ENCODE data around the gene PPP4C.

The PPP4C gene

GRCh38 chr16:30114411-30114810, 38.6 kb downstream of the PPP4C start:
- no peak for TF ChIP-seq CTCF (IDR thresholded peaks at IDR 0.05)

GRCh38 chr16:30115238-30115637, 39.4 kb downstream of the PPP4C start:
- no peak for TF ChIP-seq CTCF (IDR thresholded peaks at IDR 0.05)

DNA sequence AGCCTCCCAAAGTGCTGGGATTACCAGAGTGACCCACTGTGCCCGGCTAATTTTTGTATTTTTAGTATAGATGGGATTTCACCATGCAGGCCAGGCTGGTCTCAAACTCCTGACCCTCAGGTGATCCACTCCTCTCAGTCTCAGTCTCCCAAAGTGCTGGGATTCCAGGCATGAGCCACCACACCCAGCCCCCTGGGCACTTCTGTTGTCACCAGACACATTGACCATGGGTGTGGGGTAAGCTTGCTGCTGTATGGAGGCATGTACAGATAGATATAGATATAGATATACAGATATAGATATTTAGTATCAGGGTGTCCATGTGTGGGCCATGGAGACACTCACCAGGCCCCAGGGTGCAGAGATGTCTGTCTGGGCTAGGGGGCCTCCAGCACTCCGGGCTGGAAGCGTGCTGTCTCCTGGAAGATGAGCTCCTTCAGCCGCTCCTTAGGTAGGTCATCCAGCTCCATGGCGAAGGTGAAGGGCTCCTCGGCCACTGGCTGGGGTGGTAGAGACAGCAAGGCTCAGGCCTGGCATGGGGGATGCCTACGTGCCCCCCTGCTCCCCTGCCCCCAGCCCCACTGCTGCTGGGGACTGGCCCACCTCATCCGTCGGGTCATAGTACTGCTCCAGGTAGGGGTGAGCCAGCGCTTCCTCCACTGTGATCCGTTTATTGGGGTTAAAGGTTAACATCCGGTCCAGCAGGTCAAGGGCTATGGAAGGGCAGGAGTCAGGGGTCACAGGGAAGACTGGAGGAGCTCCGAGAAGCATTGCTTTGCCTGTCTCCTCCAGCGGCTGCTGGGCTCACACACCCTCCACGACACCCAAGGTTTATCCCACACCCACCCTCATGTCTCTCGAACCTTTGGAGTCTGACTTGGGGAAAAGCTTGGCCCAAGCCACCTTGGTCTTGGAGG, 40.8 kb downstream of the PPP4C start:
- no peak for TF ChIP-seq CTCF (IDR thresholded peaks at IDR 0.05)

GRCh38 chr16:30117768-30118167, 42.0 kb downstream of the PPP4C start:
- no peak for TF ChIP-seq CTCF (IDR thresholded peaks at IDR 0.05)

DNA sequence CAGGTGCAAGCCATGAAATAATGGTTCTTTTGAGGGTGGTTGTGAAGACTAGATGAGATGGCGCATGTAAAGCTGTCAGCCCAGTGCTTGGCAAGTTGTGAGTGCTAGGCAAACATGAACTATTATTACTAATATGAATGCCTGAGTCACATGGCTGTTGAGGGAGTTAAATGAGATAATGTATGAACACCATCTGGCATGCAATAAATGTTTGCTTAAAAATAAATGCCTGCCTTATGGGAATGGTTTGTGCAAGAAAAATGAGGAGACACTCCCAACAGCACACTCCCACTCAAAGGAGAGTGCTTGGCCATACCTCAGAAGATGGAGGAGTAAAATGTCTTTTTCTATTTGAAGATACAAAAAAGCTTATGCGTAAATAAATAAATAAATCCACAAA, 43.6 kb downstream of the PPP4C start:
- no peak for TF ChIP-seq CTCF (IDR thresholded peaks at IDR 0.05)

- no peak for TF ChIP-seq CTCF (IDR thresholded peaks at IDR 0.05)
These were observed 44.7 kb downstream of the PPP4C start for GRCh38 chr16:30120340-30121105.

DNA sequence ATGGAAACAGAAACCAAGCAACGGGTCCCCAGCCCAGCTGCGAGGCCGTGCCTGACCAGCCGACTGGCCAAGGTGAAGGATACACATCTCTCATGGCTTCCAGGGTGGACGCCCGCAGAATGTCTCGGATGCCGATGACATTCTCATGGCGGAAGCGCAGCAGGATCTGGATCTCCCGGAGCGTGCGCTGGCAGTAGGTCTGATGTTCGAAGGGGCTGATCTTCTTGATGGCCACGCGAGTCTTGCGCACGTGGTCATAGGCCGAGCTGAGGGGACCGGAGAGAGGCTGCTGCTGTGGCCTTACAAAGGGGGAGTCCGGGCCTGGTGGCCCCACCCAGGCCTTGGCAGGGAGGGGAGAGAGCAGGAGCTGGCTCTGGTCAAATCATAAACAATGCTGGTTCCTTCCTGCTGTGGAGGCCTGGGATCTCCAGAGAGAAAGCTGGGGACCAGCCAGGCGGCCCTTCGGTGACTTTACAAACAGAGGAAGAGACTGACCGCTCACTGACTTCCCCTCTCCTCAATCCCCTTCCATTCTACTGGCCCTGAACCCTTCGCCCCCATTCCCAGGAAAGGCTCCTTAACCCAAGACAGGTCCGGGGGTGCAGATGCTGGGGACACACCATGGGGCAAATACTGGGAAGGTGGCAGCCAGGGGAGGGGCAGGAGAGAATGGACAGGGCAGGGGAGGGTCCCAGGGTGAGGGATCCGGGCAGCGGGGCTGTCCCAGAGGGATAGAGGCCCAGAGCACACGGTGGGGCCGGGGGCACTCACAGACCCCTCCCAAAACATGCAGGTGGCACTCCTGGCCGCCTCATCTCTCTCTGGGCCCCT, 46.2 kb downstream of the PPP4C start:
- no peak for TF ChIP-seq CTCF (IDR thresholded peaks at IDR 0.05)
